GM12873 (cell line): Measurements from ENCODE around the gene IL13.

Experiments
- CTCF ChIP-seq: IDR thresholded peaks from 2 replicates; pipeline ENCODE4 v1.5.1; 2012; ENCODE audit warnings: low read depth, mild to moderate bottlenecking, moderate library complexity, low read length, control low read depth; ENCODE audit not compliant: insufficient read depth; ENCODE audit errors: missing control alignments

IL13 gene

GRCh38 chr5:132656774-132657355, 1.1 kb upstream of the IL13 start:
- no peak for TF ChIP-seq CTCF

DNA sequence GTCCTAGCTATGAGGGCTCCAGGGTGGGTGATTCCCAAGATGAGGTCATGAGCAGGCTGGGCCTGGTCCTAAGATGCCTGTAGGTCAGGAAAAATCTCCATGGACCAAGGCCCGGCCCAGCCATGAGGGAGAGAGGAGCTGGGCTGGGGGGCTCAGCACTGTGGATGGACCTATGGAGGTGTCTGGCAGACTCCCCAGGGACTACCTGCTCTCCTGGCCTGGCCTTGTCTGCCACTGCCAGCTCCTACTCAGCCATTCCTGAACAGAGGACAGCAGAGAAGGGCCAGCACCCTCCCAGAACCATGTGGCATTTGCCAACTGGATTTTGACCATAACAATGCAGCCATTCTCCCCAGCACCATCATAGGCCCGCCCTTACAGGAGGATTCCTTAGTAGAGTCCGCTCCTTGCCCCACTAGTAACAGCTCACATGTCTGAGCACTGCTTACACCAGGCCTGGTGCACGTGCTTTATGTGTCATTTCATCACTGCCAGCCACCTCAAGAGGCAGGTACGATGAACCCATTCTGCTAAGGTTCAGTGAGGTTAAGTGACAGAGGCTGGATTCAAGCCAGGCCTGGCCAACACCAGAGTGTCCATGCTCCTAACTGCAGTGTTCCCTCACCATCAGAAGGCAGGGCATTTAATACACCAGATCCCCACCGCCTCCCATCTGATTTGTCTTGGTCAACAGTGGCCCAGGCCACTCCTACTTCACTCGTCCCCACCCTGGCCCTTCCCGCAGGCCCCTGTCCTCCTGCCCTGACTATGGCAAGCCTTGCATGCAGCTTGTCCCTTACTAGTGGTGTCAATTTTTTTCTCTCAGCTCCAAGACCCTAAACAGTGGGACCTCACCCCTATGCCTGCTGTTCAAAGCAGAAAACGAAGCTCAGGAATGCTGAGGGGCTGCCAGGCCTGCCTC, 669 bp downstream of the IL13 start:
- no peak for TF ChIP-seq CTCF

DNA sequence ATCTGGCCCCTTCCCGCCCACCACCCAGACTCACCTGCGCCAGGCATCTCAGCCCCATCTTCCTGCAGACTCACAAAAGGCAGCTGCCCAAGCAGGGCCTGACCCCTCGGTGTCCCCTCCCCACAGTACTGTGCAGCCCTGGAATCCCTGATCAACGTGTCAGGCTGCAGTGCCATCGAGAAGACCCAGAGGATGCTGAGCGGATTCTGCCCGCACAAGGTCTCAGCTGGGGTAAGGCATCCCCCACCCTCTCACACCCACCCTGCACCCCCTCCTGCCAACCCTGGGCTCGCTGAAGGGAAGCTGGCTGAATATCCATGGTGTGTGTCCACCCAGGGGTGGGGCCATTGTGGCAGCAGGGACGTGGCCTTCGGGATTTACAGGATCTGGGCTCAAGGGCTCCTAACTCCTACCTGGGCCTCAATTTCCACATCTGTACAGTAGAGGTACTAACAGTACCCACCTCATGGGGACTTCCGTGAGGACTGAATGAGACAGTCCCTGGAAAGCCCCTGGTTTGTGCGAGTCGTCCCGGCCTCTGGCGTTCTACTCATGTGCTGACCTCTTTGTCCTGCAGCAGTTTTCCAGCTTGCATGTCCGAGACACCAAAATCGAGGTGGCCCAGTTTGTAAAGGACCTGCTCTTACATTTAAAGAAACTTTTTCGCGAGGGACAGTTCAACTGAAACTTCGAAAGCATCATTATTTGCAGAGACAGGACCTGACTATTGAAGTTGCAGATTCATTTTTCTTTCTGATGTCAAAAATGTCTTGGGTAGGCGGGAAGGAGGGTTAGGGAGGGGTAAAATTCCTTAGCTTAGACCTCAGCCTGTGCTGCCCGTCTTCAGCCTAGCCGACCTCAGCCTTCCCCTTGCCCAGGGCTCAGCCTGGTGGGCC, 1.9 kb downstream of the IL13 start:
- no peak for TF ChIP-seq CTCF

GRCh38 chr5:132661231-132662003, 3.4 kb downstream of the IL13 start:
- peak; percentile 2 for TF ChIP-seq CTCF

- no peak for TF ChIP-seq CTCF
These were observed 4.0 kb downstream of the IL13 start for GRCh38 chr5:132662004-132662401.

- peak; percentile 17 for TF ChIP-seq CTCF
These were observed 5.2 kb downstream of the IL13 start for GRCh38 chr5:132662925-132663770.
